Tibial nerve (tissue), 3 donors: ENCODE data around the gene MAN1A2.

Source experiments
- POLR2A ChIP-seq, 2 donors: fragments of 450-650 bp; IDR thresholded peaks; one replicate each; pipeline ENCODE4 v1.6.1; 2017; ENCODE audit warnings: antibody characterized with exemption in 2 of 2, mild to moderate bottlenecking in 2 of 2, moderate library complexity in 2 of 2
- TF ChIP-seq, protein P1 (sequence below), 5 experiments: fragments of 200-600 bp in 3 of 5; fragments of 450-650 bp in 2 of 5; sonication (generic) in 3 of 5; IDR thresholded peaks; one replicate each; pipeline ENCODE4 v1.5.1; 2016 to 2019; ENCODE audit warnings: antibody characterized with exemption in 5 of 5, mild to moderate bottlenecking in 3 of 5, moderate library complexity in 2 of 5

- TF ChIP-seq, protein P1, sequence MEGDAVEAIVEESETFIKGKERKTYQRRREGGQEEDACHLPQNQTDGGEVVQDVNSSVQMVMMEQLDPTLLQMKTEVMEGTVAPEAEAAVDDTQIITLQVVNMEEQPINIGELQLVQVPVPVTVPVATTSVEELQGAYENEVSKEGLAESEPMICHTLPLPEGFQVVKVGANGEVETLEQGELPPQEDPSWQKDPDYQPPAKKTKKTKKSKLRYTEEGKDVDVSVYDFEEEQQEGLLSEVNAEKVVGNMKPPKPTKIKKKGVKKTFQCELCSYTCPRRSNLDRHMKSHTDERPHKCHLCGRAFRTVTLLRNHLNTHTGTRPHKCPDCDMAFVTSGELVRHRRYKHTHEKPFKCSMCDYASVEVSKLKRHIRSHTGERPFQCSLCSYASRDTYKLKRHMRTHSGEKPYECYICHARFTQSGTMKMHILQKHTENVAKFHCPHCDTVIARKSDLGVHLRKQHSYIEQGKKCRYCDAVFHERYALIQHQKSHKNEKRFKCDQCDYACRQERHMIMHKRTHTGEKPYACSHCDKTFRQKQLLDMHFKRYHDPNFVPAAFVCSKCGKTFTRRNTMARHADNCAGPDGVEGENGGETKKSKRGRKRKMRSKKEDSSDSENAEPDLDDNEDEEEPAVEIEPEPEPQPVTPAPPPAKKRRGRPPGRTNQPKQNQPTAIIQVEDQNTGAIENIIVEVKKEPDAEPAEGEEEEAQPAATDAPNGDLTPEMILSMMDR (IDR thresholded peaks at IDR 0.05), result no peak
- TF ChIP-seq POLR2A (IDR thresholded peaks at IDR 0.05), result no peak
Observed at GRCh38 chr1:117563492-117563875, 196.2 kb downstream of the MAN1A2 start.
